ENCODE results near the gene LHFPL3.

The LHFPL3 gene

GRCh38 chr7:104627516-104627915 lies 299.1 kb downstream of the LHFPL3 start:
- Histone ChIP-seq H3K9me3 (ENCODE audit: insufficient read depth, low read length, severe bottlenecking) (no peaks in the 10 kb centered on the region), H3K79me2 (ENCODE audit: insufficient read depth, low read length) (no peaks in the 10 kb centered on the region), H3K4me1 (ENCODE audit: insufficient read depth, low read length) (no peaks in the 10 kb centered on the region), H3K4me2 (ENCODE audit: insufficient read depth, low read length) (no peak overlapping the region), H3K27me3 (ENCODE audit: insufficient read depth, low read length, poor library complexity) (no peaks in the 10 kb centered on the region), H3K27ac (ENCODE audit: low read length) (no peak overlapping the region), H3K36me3 (ENCODE audit: insufficient read depth, low read length) (no peaks in the 10 kb centered on the region), H4K20me1 (ENCODE audit: insufficient read depth, low read length) (no peaks in the 10 kb centered on the region), H3K9ac (ENCODE audit: low read depth, low read length) (no peak overlapping the region), H3K4me3 (ENCODE audit: low read depth in 1 of 2, low read length in 2 of 2) (no peak overlapping the region), H2AFZ (ENCODE audit: low read depth, low read length) (no peak overlapping the region)
- DNase-seq (peak; percentile 56), ATAC-seq (ENCODE audit: insufficient read depth, low read depth) (peak; percentile 68; the same call in 2 of the 3 replicates)
- TF ChIP-seq CTCF (IDR thresholded peaks at IDR 0.05; ENCODE audit: borderline replicate concordance, extremely low read depth, low read length, poor library complexity, severe bottlenecking) (no peak), EZH2 (IDR thresholded peaks at IDR 0.05; ENCODE audit: borderline replicate concordance, low read depth, low read length, severe bottlenecking) (no peak)

GRCh38 chr7:104628017-104628416 lies 299.6 kb downstream of the LHFPL3 start:
- ATAC-seq (ENCODE audit: insufficient read depth, low read depth) (no peak), DNase-seq (no peak)
- H3K4me2 ChIP-seq (ENCODE audit: insufficient read depth, low read length): no peak overlapping the region
- no peaks in the 10 kb centered on the region for H3K27me3 ChIP-seq (ENCODE audit: insufficient read depth, low read length, poor library complexity)
- H3K9me3 ChIP-seq (ENCODE audit: insufficient read depth, low read length, severe bottlenecking): no peaks in the 10 kb centered on the region
- H3K36me3 ChIP-seq (ENCODE audit: insufficient read depth, low read length): no peaks in the 10 kb centered on the region
- H3K79me2 ChIP-seq (ENCODE audit: insufficient read depth, low read length): no peaks in the 10 kb centered on the region
- H3K9ac ChIP-seq (ENCODE audit: low read depth, low read length): no peak overlapping the region
- H3K4me1 ChIP-seq (ENCODE audit: insufficient read depth, low read length): no peaks in the 10 kb centered on the region
- no peak overlapping the region for H3K27ac ChIP-seq (ENCODE audit: low read length)
- H3K4me3 ChIP-seq (ENCODE audit: low read depth in 1 of 2, low read length in 2 of 2): no peak overlapping the region
- TF ChIP-seq CTCF (IDR thresholded peaks at IDR 0.05; ENCODE audit: borderline replicate concordance, extremely low read depth, low read length, poor library complexity, severe bottlenecking) (no peak), EZH2 (IDR thresholded peaks at IDR 0.05; ENCODE audit: borderline replicate concordance, low read depth, low read length, severe bottlenecking) (no peak)
- no peaks in the 10 kb centered on the region for H4K20me1 ChIP-seq (ENCODE audit: insufficient read depth, low read length)
- no peak overlapping the region for H2AFZ ChIP-seq (ENCODE audit: low read depth, low read length)

GRCh38 chr7:104629408-104629807 lies 301.0 kb downstream of the LHFPL3 start:
- no peaks in the 10 kb centered on the region for H3K9me3 ChIP-seq (ENCODE audit: insufficient read depth, low read length, severe bottlenecking)
- no peak overlapping the region for H3K4me3 ChIP-seq (ENCODE audit: low read depth in 1 of 2, low read length in 2 of 2)
- H4K20me1 ChIP-seq (ENCODE audit: insufficient read depth, low read length): no peaks in the 10 kb centered on the region
- DNase-seq (no peak), ATAC-seq (ENCODE audit: insufficient read depth, low read depth) (no peak)
- no peak overlapping the region for H2AFZ ChIP-seq (ENCODE audit: low read depth, low read length)
- H3K27me3 ChIP-seq (ENCODE audit: insufficient read depth, low read length, poor library complexity): no peaks in the 10 kb centered on the region
- H3K4me1 ChIP-seq (ENCODE audit: insufficient read depth, low read length): no peaks in the 10 kb centered on the region
- no peak overlapping the region for H3K4me2 ChIP-seq (ENCODE audit: insufficient read depth, low read length)
- H3K79me2 ChIP-seq (ENCODE audit: insufficient read depth, low read length): no peaks in the 10 kb centered on the region
- H3K36me3 ChIP-seq (ENCODE audit: insufficient read depth, low read length): no peaks in the 10 kb centered on the region
- H3K9ac ChIP-seq (ENCODE audit: low read depth, low read length): no peak overlapping the region
- TF ChIP-seq EZH2 (IDR thresholded peaks at IDR 0.05; ENCODE audit: borderline replicate concordance, low read depth, low read length, severe bottlenecking) (no peak), CTCF (IDR thresholded peaks at IDR 0.05; ENCODE audit: borderline replicate concordance, extremely low read depth, low read length, poor library complexity, severe bottlenecking) (no peak)
- no peak overlapping the region for H3K27ac ChIP-seq (ENCODE audit: low read length)

- Histone ChIP-seq H3K9ac (ENCODE audit: low read depth, low read length) (no peak overlapping the region), H2AFZ (ENCODE audit: low read depth, low read length) (no peak overlapping the region), H3K36me3 (ENCODE audit: insufficient read depth, low read length) (no peaks in the 10 kb centered on the region), H3K4me3 (ENCODE audit: low read depth in 1 of 2, low read length in 2 of 2) (no peak overlapping the region), H3K4me2 (ENCODE audit: insufficient read depth, low read length) (no peak overlapping the region), H3K27me3 (ENCODE audit: insufficient read depth, low read length, poor library complexity) (no peaks in the 10 kb centered on the region), H3K79me2 (ENCODE audit: insufficient read depth, low read length) (no peaks in the 10 kb centered on the region), H3K27ac (ENCODE audit: low read length) (no peak overlapping the region), H4K20me1 (ENCODE audit: insufficient read depth, low read length) (no peaks in the 10 kb centered on the region), H3K4me1 (ENCODE audit: insufficient read depth, low read length) (no peaks in the 10 kb centered on the region), H3K9me3 (ENCODE audit: insufficient read depth, low read length, severe bottlenecking) (no peaks in the 10 kb centered on the region)
- ATAC-seq (ENCODE audit: insufficient read depth, low read depth) (no peak), DNase-seq (no peak)
- no peak for TF ChIP-seq CTCF (IDR thresholded peaks at IDR 0.05; ENCODE audit: borderline replicate concordance, extremely low read depth, low read length, poor library complexity, severe bottlenecking)
- TF ChIP-seq EZH2 (IDR thresholded peaks at IDR 0.05; ENCODE audit: borderline replicate concordance, low read depth, low read length, severe bottlenecking): no peak
Observed at GRCh38 chr7:104640506-104640905, 312.1 kb downstream of the LHFPL3 start.
